NCI-H345 (cell line): Measurements from ENCODE around the gene NEK3.
"Not testable (repeated sequence)": the region's sequence is repeated elsewhere in the genome, so short reads cannot be mapped to it uniquely, and the experiment has no call there.

Experiments used
- DNase-seq: peaks from one replicate; lab custom pipeline; 2025; lab: John Stamatoyannopoulos, UW

The NEK3 gene

DNA sequence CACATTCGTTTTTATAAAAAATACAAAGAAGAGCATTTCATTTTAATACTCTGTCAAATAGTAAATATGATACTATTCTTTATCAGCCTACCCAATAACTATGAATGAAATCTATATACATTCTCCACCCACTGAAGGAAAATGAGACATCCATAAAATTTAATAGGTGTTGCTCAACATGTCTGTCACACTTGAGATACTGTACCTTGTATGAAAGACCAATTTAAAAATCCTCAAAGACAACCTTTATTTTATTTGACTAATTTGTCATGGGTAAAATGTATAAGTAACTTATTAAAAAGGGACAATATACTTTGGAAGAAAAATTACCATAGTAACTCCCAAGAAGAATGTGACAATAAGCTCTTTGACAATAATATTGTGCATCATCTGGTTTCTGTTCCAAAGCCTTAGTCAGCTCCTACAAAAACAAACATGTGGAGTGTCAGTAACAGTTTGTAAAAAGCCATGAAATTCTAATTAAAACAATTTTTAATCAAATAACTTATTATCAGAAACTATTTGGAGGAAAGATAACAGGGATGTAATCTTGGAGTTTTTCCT is 11.5 kb upstream of the NEK3 start:
- DNase-seq = not testable (repeated sequence)

- DNase-seq = no peak
Measured at GRCh38 chr13:52169839-52170238, 10.4 kb upstream of the NEK3 start.

- no peak for DNase-seq
Measured at GRCh38 chr13:52165411-52165810, 6.0 kb upstream of the NEK3 start.

DNA sequence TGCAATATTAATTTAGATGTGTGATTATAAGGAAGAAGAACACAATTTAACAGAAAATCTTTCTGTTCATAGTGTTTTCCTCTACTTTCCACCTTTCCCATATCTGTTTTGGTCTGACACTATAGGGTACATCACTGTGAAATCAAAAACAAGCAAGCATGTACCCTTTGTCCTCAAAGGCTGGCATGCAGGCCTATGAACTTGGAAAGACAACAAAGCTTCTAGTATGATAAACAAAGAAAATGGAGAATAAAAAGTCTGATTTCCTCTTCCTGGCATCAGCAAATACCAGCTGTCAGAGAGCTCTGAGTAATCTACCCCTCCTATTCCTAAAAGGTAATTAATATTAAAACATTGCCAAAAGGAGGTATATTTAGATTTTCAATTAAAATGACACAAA is 5.6 kb upstream of the NEK3 start:
- no peak for DNase-seq

DNA sequence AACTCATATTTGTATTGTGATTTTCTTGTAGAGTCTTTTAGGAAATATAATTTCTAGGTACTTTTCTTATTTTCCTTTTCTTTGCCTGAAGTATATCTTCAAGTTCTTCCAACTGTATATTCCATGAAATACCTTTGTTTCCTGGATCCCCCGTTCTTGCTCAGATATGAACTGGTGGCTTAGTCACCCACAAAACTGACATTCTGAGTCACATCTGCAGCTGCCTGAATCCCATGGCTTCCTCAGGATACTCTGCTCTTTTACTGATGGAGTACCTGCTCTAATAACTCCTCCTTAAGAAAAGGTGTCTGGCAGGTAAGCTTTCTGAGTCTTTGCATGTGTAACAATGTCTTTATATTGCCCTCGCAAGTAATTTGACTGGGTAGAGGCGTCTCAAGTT is 4.5 kb upstream of the NEK3 start:
- not testable (repeated sequence) for DNase-seq

- no peak for DNase-seq
Measured at GRCh38 chr13:52162279-52163101, 3.1 kb upstream of the NEK3 start.

DNA sequence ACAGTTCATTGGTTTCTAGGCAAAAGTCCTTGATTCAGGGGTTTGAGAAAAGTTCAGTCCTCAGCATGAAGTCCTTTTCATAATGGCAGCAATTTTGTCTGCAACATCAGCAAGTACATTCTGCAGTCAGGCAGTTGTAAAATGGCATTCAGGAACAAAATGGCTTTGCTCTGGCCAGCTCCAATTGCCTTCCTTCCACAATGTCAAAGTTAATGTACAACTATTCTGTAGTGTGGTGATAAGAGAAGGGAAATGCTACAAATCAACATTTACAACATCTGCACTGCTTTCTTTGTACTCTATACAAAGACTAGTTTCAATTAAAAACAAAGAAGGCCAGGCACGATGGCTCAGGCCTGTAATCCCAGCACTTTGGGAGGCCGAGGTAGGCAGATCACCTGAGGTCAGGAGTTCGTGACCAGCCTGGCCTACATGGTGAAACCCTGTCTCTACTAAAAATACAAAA is 1.8 kb upstream of the NEK3 start:
- DNase-seq = no peak

- DNase-seq = no peak
Measured at GRCh38 chr13:52160506-52160905, 1.1 kb upstream of the NEK3 start.

- no peak for DNase-seq
Measured at GRCh38 chr13:52160053-52160452, 656 bp upstream of the NEK3 start.

GRCh38 chr13:52158629-52159158 is 703 bp downstream of the NEK3 start:
- DNase-seq = no peak

GRCh38 chr13:52156724-52157261 is 2.6 kb downstream of the NEK3 start:
- DNase-seq = no peak

DNA sequence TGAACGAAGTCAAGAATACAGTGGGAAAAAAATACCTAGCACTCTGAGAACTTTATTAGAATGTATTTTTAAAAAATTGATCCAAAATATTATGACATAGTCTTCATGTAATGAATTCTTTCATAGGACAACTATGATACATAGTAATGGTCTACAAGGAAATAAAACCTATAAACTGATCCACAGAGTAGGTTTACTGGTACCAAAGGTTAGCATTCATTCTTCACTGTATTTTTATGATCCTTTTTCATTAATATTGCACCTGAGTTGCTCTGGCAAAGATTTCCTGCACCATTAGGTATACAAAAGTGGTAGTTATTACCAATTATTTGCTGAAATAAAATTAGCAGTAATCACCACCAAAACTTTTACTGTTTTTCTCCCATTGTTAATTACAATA is 4.2 kb downstream of the NEK3 start:
- DNase-seq = no peak

DNA sequence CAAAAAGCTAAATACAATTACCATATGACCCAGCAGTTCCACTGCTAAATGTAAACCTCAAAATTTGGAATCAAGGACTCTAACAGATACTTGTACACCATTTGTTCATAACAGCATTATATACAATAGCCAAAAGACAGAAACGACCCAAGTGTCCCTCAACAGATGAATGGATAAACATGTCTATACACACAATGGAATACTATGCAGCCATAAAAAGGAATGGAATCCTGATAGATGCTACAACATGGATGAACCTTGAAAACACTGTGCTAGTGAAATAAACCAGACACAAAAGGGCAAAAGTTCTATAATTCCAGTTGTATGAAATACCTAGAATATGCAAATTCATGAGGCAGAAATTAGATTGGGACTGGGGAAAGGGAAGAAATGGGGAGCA is 12.2 kb downstream of the NEK3 start:
- DNase-seq = no peak

DNA sequence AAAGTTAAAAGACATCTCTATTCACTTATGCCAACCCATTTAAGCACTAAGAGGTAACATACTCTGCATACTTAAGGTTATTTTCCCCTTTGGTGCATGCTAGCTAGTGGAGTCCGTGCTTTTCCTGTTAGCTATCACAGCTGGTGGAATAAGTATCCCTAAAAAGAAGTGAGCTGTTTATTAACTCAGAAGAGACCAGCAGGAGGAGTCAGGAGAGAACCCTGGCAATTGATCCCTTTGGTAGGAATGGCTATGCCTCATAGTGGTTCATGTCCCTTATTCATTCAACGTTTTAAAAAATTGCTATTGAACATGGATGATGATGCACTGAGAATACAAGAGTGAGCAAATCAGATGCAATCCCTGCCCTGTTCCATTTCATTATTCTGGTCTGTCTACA is 18.1 kb downstream of the NEK3 start:
- DNase-seq = no peak

DNA sequence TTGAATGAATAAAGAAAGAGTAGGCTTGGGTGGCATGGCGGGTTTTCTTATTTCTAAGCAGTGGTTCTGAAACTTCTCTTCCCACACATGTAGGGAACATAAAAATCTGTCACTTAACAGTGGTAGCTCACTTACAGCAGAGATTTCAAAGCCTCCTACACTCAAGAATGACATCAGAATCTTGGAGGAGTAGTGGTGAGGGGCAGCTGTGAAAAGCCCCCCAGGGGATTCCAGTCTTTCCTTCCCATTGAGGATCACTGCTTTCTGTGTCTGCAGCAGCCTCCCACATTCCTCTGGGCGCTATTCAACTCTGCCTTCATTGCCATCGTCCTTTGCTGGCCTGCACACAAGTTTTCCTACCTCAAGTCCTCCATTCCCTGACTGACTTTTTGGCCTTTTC is 21.9 kb downstream of the NEK3 start:
- no peak for DNase-seq

GRCh38 chr13:52136763-52137162 is 22.6 kb downstream of the NEK3 start:
- DNase-seq = no peak

GRCh38 chr13:52130641-52131040 is 28.8 kb downstream of the NEK3 start:
- DNase-seq = no peak

DNA sequence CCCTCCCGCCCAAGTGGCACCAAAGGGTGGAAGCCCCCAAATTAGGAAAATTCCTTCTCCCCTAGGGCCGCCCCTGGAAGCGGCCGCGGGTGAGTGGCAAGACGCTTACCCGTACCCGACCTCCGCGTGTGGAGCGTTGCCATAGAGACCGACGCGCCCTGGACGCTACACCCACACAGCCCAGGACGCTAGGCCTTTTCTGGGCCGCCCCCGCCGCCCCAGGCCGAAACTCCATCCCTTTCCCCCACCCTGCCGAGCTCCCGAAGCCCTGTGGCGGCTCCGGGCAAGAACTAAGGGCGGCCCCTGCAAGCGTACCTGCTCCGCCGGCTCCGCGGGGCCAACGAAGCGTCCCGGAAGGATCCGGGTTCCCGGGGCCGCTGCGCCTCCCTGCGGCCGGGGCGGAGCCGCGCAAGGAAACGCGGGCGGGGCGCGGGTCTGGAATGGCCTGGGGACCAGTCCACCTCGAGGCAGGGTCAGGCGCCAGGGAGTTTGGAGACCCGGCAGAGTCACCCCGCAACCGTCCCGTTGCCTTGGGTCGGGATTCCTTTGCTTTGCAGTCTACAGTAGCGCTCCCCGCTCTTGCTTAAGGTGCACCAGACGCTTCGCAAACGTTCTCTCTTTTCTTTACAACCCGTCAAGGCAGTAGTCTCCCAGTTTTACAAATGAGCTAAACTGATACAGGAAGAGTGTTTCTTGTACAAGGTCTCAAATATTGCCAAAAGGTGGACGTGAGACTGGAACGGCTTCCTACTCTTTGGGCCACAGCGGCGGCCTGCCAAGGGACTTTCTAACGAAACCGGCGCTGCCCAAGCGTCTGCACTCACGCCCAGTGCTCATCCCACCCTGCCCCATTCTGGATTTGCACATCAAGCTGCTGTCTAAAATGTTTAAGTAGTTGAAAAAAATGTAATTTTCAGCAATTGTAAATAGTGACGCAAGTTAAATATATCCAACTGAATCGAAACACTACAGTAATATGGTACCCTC is 30.4 kb downstream of the NEK3 start, which contains the start of gene NEK5:
Gene NEK5 (minus strand): TSS at position 360 of the 987 bp plus-strand sequence. CDS start 1,591 bp downstream, outside the sequence.
- peak; percentile 52 for DNase-seq

- DNase-seq = peak; percentile 58
Measured at GRCh38 chr13:52127783-52128702, 31.4 kb downstream of the NEK3 start.

GRCh38 chr13:52127378-52127777 is 32.0 kb downstream of the NEK3 start:
- no peak for DNase-seq

- no peak for DNase-seq
Measured at GRCh38 chr13:52125547-52125946, 33.9 kb downstream of the NEK3 start.
